ENCODE results near the gene CIBAR2. TPM values are rescaled to one million over a fixed set of nuclear protein-coding genes. Genes with fewer than 3 reads are reported as not detected.

The CIBAR2 gene
- total RNA-seq: not detected
- not detected for polyA plus RNA-seq

- Histone ChIP-seq H3K4me3 (ENCODE audit: low read length in 2 of 2) (no peak within 1 kb of the TSS), H3K9me3 (ENCODE audit: control insufficient read depth in 1 of 2, low read length in 2 of 2) (no peaks in the 10 kb centered on the region), H3K27me3 (ENCODE audit: insufficient read depth, low read length) (no peaks in the 10 kb centered on the region), H3K4me1 (ENCODE audit: insufficient read depth, low read length) (peaks cover 9% of the 10 kb centered on the region), H3K27ac (ENCODE audit: low read depth, low read length) (no peak within 1 kb of the TSS), H3K36me3 (ENCODE audit: insufficient read depth, low read length) (no peaks in the 10 kb centered on the region)
- no peak for DNase-seq
- POLR2A ChIA-PET (ENCODE audit: partially characterized antibody): no interaction called here
- H3K4me1 Mint-ChIP-seq: peaks cover 3 to 13% (median 9%) of the 10 kb centered on the region in 4 donors
- no peaks in the 10 kb centered on the region for H3K27me3 Mint-ChIP-seq
- intact Hi-C loops (cut with micrococcal nuclease): no loop called here
- H3K9me3 Mint-ChIP-seq: no peaks in the 10 kb centered on the region
- peak within 1 kb of the TSS in 3 of 7 donors; percentile 5 to 19 (median 13) for H3K27ac Mint-ChIP-seq
- H3K4me3 Mint-ChIP-seq: peak within 1 kb of the TSS in 1 of 8 donors; percentile 44
- H3K36me3 Mint-ChIP-seq: no peaks in the 10 kb centered on the region
- CTCF ChIA-PET (ENCODE audit: partially characterized antibody): interaction anchor here (0.8 to 1.5 kb wide), 4 partner anchors 8 to 141 kb away, joined by 3 to 5 read pairs (median 4); no protein-coding TSS in a partner anchor
Observed at GRCh38 chr16:85112364-85112763, at the start of gene CIBAR2. CIBAR2 (minus strand) TSS chr16:85112472; CDS start chr16:85112352, 120 bp downstream.

DNA sequence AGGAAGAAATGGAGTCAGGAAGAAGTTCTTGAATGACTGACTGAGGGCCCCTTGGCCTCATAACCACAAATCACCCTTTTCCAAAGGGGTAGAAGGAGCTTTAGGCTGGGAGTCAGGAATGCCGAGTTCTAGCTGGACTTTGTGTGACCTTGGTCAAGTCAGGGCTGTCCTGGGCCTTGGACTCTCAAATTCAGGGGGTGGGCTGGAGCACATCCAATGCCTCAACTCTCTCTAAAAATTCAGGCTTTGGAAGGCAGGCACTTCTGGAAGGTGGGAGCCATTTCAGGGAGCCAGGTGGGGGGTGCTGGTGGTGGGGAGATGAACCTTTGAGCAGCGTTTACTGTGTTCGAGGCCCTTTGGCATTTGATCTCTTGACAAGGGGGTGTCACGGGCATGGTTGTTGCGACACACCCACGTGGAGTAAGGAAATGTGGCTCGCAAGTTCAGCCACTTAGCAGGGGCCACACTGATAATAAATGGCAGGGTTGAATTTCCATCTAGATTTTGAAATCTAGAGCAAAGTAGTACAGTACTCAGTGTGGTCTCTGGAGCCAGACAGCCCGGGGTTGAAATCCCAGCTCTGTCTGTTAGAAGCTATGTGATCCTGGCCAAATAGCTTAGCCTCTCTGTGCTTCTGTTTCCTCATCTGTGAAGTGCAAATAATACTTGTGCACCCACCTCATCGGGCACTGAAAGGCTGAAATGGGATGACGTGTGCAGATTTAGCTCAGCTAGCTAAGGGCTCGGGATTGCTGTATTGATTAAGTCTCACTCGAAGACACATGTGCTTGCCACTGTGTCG is 47.1 kb upstream of the CIBAR2 start:
- H3K9me3 ChIP-seq (ENCODE audit: control insufficient read depth in 1 of 2, low read length in 2 of 2): no peaks in the 10 kb centered on the region
- intact Hi-C loops (cut with micrococcal nuclease): no loop called here
- ChIA-PET POLR2A (ENCODE audit: partially characterized antibody) (no interaction called here), CTCF (ENCODE audit: partially characterized antibody) (no interaction called here)
- Mint-ChIP-seq H3K9me3 (no peaks in the 10 kb centered on the region), H3K27me3 (peaks cover 0 to 6% of the 10 kb centered on the region in 2 donors), H3K4me1 (peaks cover 7 to 13% (median 10%) of the 10 kb centered on the region in 4 donors), H3K36me3 (no peaks in the 10 kb centered on the region), H3K4me3 (no peak overlapping the region), H3K27ac (no peak overlapping the region)
- no peak overlapping the region for H3K27ac ChIP-seq (ENCODE audit: low read depth, low read length)
- DNase-seq: no peak
- H3K4me1 ChIP-seq (ENCODE audit: insufficient read depth, low read length): peaks cover 9% of the 10 kb centered on the region
- no peak overlapping the region for H3K4me3 ChIP-seq (ENCODE audit: low read length in 2 of 2)
- H3K36me3 ChIP-seq (ENCODE audit: insufficient read depth, low read length): no peaks in the 10 kb centered on the region
- no peaks in the 10 kb centered on the region for H3K27me3 ChIP-seq (ENCODE audit: insufficient read depth, low read length)

GRCh38 chr16:85158743-85159178 is 46.5 kb upstream of the CIBAR2 start:
- Mint-ChIP-seq H3K9me3 (no peaks in the 10 kb centered on the region), H3K4me1 (peaks cover 7 to 13% (median 10%) of the 10 kb centered on the region in 4 donors), H3K27ac (no peak overlapping the region), H3K27me3 (peaks cover 0 to 6% of the 10 kb centered on the region in 2 donors), H3K36me3 (no peaks in the 10 kb centered on the region), H3K4me3 (no peak overlapping the region)
- H3K4me1 ChIP-seq (ENCODE audit: insufficient read depth, low read length): peaks cover 9% of the 10 kb centered on the region
- POLR2A ChIA-PET (ENCODE audit: partially characterized antibody): no interaction called here
- CTCF ChIA-PET (ENCODE audit: partially characterized antibody): no interaction called here
- intact Hi-C loops (cut with micrococcal nuclease): no loop called here
- H3K4me3 ChIP-seq (ENCODE audit: low read length in 2 of 2): no peak overlapping the region
- H3K9me3 ChIP-seq (ENCODE audit: control insufficient read depth in 1 of 2, low read length in 2 of 2): no peaks in the 10 kb centered on the region
- no peak for DNase-seq
- H3K36me3 ChIP-seq (ENCODE audit: insufficient read depth, low read length): no peaks in the 10 kb centered on the region
- H3K27ac ChIP-seq (ENCODE audit: low read depth, low read length): no peak overlapping the region
- no peaks in the 10 kb centered on the region for H3K27me3 ChIP-seq (ENCODE audit: insufficient read depth, low read length)

GRCh38 chr16:85157813-85158742 is 45.8 kb upstream of the CIBAR2 start:
- H3K4me3 Mint-ChIP-seq: peak overlapping the region; percentile 15 to 86 (median 75)
- peaks cover 7 to 13% (median 10%) of the 10 kb centered on the region in 4 donors for H3K4me1 Mint-ChIP-seq
- peak overlapping the region; percentile 9 to 92 (median 84) for H3K27ac Mint-ChIP-seq
- H3K36me3 Mint-ChIP-seq: no peaks in the 10 kb centered on the region
- Histone ChIP-seq H3K36me3 (ENCODE audit: insufficient read depth, low read length) (no peaks in the 10 kb centered on the region), H3K27ac (ENCODE audit: low read depth, low read length) (no peak overlapping the region), H3K4me3 (ENCODE audit: low read length in 2 of 2) (no peak overlapping the region), H3K9me3 (ENCODE audit: control insufficient read depth in 1 of 2, low read length in 2 of 2) (no peaks in the 10 kb centered on the region), H3K27me3 (ENCODE audit: insufficient read depth, low read length) (no peaks in the 10 kb centered on the region), H3K4me1 (ENCODE audit: insufficient read depth, low read length) (peaks cover 9% of the 10 kb centered on the region)
- ChIA-PET POLR2A (ENCODE audit: partially characterized antibody) (interaction anchor here (0.7 kb wide), 1 partner anchor 1041 kb away, joined by 3 read pairs; the partner anchor contains the start of gene MBTPS1), CTCF (ENCODE audit: partially characterized antibody) (no interaction called here)
- H3K9me3 Mint-ChIP-seq: no peaks in the 10 kb centered on the region
- intact Hi-C loops (cut with micrococcal nuclease): no loop called here
- peaks cover 0 to 6% of the 10 kb centered on the region in 2 donors for H3K27me3 Mint-ChIP-seq
- peak in 4 of 5 donors; percentile 6 to 23 (median 16) for DNase-seq

GRCh38 chr16:85157372-85157771 is 45.1 kb upstream of the CIBAR2 start:
- CTCF ChIA-PET (ENCODE audit: partially characterized antibody): no interaction called here
- peak overlapping the region in 7 of 8 donors; percentile 53 to 86 (median 75) for H3K4me3 Mint-ChIP-seq
- POLR2A ChIA-PET (ENCODE audit: partially characterized antibody): interaction anchor here (0.7 kb wide), 1 partner anchor 1041 kb away, joined by 3 read pairs; the partner anchor contains the start of gene MBTPS1
- no peaks in the 10 kb centered on the region for H3K9me3 ChIP-seq (ENCODE audit: control insufficient read depth in 1 of 2, low read length in 2 of 2)
- peak overlapping the region in 6 of 7 donors; percentile 9 to 92 (median 84) for H3K27ac Mint-ChIP-seq
- no peak for DNase-seq
- H3K36me3 Mint-ChIP-seq: no peaks in the 10 kb centered on the region
- no peaks in the 10 kb centered on the region for H3K9me3 Mint-ChIP-seq
- peaks cover 0 to 6% of the 10 kb centered on the region in 2 donors for H3K27me3 Mint-ChIP-seq
- no peak overlapping the region for H3K27ac ChIP-seq (ENCODE audit: low read depth, low read length)
- H3K27me3 ChIP-seq (ENCODE audit: insufficient read depth, low read length): no peaks in the 10 kb centered on the region
- peaks cover 7 to 13% (median 10%) of the 10 kb centered on the region in 4 donors for H3K4me1 Mint-ChIP-seq
- peaks cover 9% of the 10 kb centered on the region for H3K4me1 ChIP-seq (ENCODE audit: insufficient read depth, low read length)
- intact Hi-C loops (cut with micrococcal nuclease): no loop called here
- no peak overlapping the region for H3K4me3 ChIP-seq (ENCODE audit: low read length in 2 of 2)
- no peaks in the 10 kb centered on the region for H3K36me3 ChIP-seq (ENCODE audit: insufficient read depth, low read length)

GRCh38 chr16:85156869-85157268 is 44.6 kb upstream of the CIBAR2 start:
- POLR2A ChIA-PET (ENCODE audit: partially characterized antibody): no interaction called here

DNA sequence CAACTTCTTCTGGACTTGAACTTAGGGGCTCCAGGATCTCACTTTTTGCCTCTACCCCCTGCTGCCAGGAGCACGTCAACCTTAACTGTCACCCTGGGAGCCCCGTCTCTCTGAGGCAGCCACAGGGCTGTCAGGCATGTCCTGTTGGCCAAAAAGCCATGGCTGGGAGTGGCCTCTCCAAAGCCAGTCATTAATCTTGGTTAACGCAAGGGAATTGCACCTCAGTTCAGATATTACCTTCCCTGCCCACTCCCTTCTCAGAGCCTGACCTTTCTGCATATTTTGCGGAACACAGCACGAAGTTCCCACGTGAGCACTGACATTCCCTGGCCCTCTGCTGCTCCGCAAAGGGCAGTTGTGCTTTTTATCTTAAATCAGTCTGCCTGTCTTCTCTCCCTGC is 44.2 kb upstream of the CIBAR2 start:
- Mint-ChIP-seq H3K9me3 (no peaks in the 10 kb centered on the region), H3K27me3 (peaks cover 0 to 6% of the 10 kb centered on the region in 2 donors), H3K36me3 (no peaks in the 10 kb centered on the region), H3K4me1 (peaks cover 7 to 13% (median 10%) of the 10 kb centered on the region in 4 donors), H3K4me3 (no peak overlapping the region), H3K27ac (no peak overlapping the region)
- no peak for DNase-seq
- no peak overlapping the region for H3K4me3 ChIP-seq (ENCODE audit: low read length in 2 of 2)
- ChIA-PET POLR2A (ENCODE audit: partially characterized antibody) (no interaction called here), CTCF (ENCODE audit: partially characterized antibody) (no interaction called here)
- intact Hi-C loops (cut with micrococcal nuclease): no loop called here
- no peaks in the 10 kb centered on the region for H3K27me3 ChIP-seq (ENCODE audit: insufficient read depth, low read length)
- H3K27ac ChIP-seq (ENCODE audit: low read depth, low read length): no peak overlapping the region
- peaks cover 9% of the 10 kb centered on the region for H3K4me1 ChIP-seq (ENCODE audit: insufficient read depth, low read length)
- H3K36me3 ChIP-seq (ENCODE audit: insufficient read depth, low read length): no peaks in the 10 kb centered on the region
- H3K9me3 ChIP-seq (ENCODE audit: control insufficient read depth in 1 of 2, low read length in 2 of 2): no peaks in the 10 kb centered on the region

More at GRCh38 chr16:85156869-85157268, 44.6 kb upstream of the CIBAR2 start:
- Histone ChIP-seq H3K4me1 (ENCODE audit: insufficient read depth, low read length) (peaks cover 9% of the 10 kb centered on the region), H3K9me3 (ENCODE audit: control insufficient read depth in 1 of 2, low read length in 2 of 2) (no peaks in the 10 kb centered on the region), H3K36me3 (ENCODE audit: insufficient read depth, low read length) (no peaks in the 10 kb centered on the region), H3K27ac (ENCODE audit: low read depth, low read length) (no peak overlapping the region), H3K4me3 (ENCODE audit: low read length in 2 of 2) (no peak overlapping the region), H3K27me3 (ENCODE audit: insufficient read depth, low read length) (no peaks in the 10 kb centered on the region)
- H3K4me1 Mint-ChIP-seq: peaks cover 7 to 13% (median 10%) of the 10 kb centered on the region in 4 donors
- H3K9me3 Mint-ChIP-seq: no peaks in the 10 kb centered on the region
- no peaks in the 10 kb centered on the region for H3K36me3 Mint-ChIP-seq
- H3K27me3 Mint-ChIP-seq: peaks cover 0 to 6% of the 10 kb centered on the region in 2 donors
- CTCF ChIA-PET (ENCODE audit: partially characterized antibody): no interaction called here
- peak overlapping the region in 1 of 7 donors; percentile 19 for H3K27ac Mint-ChIP-seq
- no peak overlapping the region for H3K4me3 Mint-ChIP-seq
- DNase-seq: no peak
- intact Hi-C loops (cut with micrococcal nuclease): no loop called here
